HG03066 (cell line): ENCODE results near the gene SPATA3.
"Not testable (repeated sequence)": the region's sequence is repeated elsewhere in the genome, so short reads cannot be mapped to it uniquely, and the experiment has no call there.

ENCODE experiments used
- ATAC-seq: cut with Tn5 transposase; IDR thresholded peaks from one replicate; pipeline ENCODE4 v1.9.1; 2021; ENCODE audit warnings: low read depth; ENCODE audit not compliant: unreplicated experiment

SPATA3 gene

GRCh38 chr2:231016566-231017230, 20.8 kb downstream of the SPATA3 start:
- no peak for ATAC-seq

GRCh38 chr2:231017231-231017598, 21.3 kb downstream of the SPATA3 start:
- no peak for ATAC-seq

- ATAC-seq: no peak
Measured at GRCh38 chr2:231018184-231018583, 22.3 kb downstream of the SPATA3 start.

DNA sequence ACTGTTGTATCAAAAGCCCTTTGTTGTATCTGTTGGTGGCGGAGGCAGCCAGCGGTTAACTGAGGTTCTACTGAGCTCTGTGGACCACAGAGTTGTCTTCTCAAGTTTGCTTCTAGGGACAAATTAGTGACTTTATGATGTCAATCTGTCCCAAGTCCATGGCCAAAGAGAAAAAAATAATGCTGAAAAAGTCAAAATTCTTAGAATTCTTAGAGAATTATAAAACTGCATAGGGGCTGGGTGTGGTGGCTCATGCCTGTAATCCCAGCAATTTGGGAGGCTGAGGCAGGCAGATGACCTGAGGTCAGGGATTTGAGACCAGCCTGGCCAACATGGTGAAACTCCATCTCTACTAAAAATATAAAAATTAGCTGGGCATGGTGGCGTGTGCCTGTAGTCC, 29.1 kb downstream of the SPATA3 start:
- ATAC-seq: not testable (repeated sequence)

DNA sequence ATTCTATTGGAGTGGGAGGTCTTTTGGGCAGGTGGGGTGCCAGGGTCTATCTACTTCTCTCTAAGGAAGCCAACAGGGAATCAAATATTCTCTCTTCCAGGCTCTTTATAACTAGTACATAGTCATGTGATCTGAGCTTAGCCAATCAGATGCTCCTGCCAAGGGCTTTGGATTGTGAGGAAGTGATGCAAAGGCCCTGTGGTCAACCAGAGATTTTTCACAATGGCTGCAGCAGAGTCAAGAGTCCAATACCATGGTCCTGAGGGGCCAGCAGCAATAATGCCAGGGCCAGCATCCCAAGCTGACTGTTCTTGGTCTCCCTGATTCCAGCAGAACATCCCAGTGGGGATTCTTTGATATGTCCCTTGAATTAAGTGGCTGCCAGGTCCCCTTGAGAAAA, 33.0 kb downstream of the SPATA3 start:
- ATAC-seq: no peak

- no peak for ATAC-seq
Measured at GRCh38 chr2:231029563-231029962, 33.6 kb downstream of the SPATA3 start.

GRCh38 chr2:231030725-231031124, 34.8 kb downstream of the SPATA3 start:
- no peak for ATAC-seq

GRCh38 chr2:231032575-231033140, 36.7 kb downstream of the SPATA3 start:
- ATAC-seq: no peak

GRCh38 chr2:231033147-231034132, 37.5 kb downstream of the SPATA3 start:
- ATAC-seq: no peak

GRCh38 chr2:231034291-231034882, 38.5 kb downstream of the SPATA3 start:
- no peak for ATAC-seq

- ATAC-seq: no peak
Measured at GRCh38 chr2:231036131-231036530, 40.2 kb downstream of the SPATA3 start.

GRCh38 chr2:231036578-231037106, 40.7 kb downstream of the SPATA3 start:
- no peak for ATAC-seq

GRCh38 chr2:231037202-231037730, 41.3 kb downstream of the SPATA3 start, which contains the start of gene C2orf72:
TSS of gene C2orf72 (plus strand) at chr2:231037523. CDS start at chr2:231037566, 43 bp downstream.
- ATAC-seq: no peak

- no peak for ATAC-seq
Measured at GRCh38 chr2:231037731-231038482, 42.0 kb downstream of the SPATA3 start.

DNA sequence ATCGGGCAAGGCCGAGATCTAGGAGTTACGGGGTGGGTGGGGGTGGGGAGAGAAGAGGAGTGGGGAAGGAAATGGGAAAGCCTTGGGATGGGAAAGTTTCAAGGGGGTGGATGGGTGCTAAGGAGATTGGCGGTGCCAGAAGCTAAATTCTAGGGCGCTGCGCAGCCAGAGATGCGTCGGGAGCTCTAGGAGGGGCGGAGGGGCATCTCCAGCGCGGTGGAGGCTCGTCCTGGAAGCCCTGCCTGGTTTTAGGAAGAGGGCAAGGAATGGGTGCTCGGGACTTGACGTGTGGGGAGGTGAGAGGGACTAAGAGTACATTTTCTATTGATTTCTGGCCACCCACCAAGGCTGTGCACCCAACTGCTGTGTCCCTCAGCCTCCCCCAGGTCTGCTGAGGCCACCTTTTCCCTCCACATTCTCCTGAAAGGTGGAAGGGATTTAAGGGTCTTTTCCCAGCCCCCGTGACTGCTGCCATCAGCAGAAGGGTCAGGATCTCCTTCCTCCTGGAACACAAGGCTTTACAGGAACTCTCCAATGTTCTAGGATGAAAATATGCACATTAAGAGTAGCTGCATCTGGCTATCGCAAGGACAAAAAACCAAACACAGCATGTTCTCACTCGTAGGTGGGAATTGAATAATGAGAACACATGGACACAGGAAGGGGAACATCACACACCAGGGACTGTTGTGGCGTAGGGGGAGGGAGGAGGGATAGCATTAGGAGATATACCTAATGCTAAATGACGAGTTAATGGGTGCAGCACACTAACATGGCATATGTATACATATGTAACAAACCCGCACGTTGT, 42.8 kb downstream of the SPATA3 start:
- ATAC-seq: no peak

DNA sequence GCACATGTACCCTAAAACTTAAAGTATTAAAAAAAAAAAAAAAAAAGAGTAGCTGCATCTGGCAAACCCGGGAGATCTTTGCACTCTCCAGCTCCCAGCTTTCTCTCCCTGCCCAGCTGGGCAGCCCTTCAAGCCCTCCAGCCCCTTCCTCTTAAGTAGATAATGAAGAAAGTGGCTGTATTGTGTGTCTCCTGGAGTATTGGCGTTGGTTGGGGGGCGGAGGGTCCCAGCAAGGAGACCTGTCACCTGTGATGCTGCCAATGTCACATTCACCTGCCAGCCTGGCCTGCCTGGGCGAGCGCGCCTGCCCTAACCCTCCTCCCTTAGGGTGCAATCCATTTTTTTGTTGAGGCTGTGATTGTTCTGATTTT, 43.4 kb downstream of the SPATA3 start:
- ATAC-seq: no peak

DNA sequence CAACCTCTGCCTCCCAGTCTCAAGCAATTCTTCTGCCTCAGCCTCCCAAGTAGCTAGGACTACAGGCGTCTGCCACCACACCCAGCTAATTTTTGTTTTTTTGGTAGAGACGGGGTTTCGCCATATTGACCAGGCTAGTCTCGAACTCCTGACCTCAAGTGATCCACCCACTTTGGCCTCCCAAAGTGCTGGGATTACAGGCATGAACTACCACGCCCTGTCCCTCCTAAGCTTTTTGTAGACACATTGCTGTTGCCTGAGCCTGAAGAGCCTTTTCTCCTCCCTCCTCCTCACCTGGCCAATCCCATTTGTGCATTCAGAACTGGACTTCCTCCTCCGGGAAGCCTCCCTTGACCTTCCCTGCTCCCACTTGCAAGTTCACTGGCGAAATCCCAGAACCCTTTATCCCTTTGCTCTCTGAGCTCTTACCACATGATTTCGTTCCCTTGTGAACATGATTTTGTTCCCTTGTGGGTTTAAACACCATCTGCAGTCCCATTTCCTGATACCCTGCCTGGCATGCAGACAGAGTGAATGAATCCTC, 44.0 kb downstream of the SPATA3 start:
- no peak for ATAC-seq

- ATAC-seq: no peak
Measured at GRCh38 chr2:231041061-231041689, 45.3 kb downstream of the SPATA3 start.
